ENCODE measurements around the gene FTO. TPM values are rescaled to one million over a fixed set of nuclear protein-coding genes. Genes with fewer than 3 reads are reported as not detected.

FTO gene
- total and polyA plus RNA-seq, 2 of the 13 experiments (the other 11 are each of a cell fraction or from before 2014, with no cell fraction given), result 41.6 to 55.8 TPM

DNA sequence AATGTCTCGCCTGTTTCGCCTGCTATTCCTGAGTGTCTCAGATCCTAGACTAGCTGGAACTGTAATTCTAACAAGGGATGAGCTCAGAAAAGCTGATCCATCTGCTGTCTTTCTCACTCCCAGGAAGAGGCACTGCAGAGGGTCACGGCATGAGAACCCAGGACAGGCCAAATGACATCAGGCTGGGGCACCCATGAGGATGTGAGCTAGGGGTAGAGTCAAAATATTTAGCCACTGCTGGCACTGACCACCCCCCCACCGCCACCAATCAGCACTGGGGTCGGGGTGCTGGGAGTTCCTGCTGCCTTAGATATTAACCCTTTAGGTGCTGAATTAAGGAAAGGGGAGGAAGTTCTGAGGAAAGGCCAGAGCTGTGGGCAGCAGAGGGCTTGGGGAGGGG, 470.2 kb downstream of the FTO start (continued):
- TF ChIP-seq ZSCAN31 (CRISPR knock-in tag; IDR thresholded peaks at IDR 0.05; ENCODE audit: low read depth) (0 out of 2 replicates have a peak, but pooled peaks have one; percentile 42), FOXC1 (CRISPR knock-in tag; IDR thresholded peaks at IDR 0.05; ENCODE audit: borderline replicate concordance) (0 out of 2 replicates have a peak, but pooled peaks have one; percentile 16)

GRCh38 chr16:54174750-54175149, 470.8 kb downstream of the FTO start:
- CTCF ChIA-PET (ENCODE audit: low intra/inter-chr PET ratio, low total read pairs), result no interaction called here
- H4K20me1 ChIP-seq (ENCODE audit: insufficient read depth, low read length), result no peaks in the 10 kb centered on the region
- H3K27me3 ChIP-seq (ENCODE audit: control insufficient read depth in 1 of 2, insufficient read depth in 2 of 2, low read length in 2 of 2), result no peaks in the 10 kb centered on the region
- in situ Hi-C loops (cut with HindIII; ENCODE audit: extremely low pct_ligation_motif_present, low pct_unique_long_range_greater_than_20kb) (loop anchor here (5.0 to 25.0 kb wide), 2 partner anchors 92 to 412 kb away; no protein-coding TSS in a partner anchor), intact Hi-C loops (cut with micrococcal nuclease; ENCODE audit: unreplicated experiment) (loop anchor here (1.0 to 10.0 kb wide), 6 partner anchors 93 to 630 kb away; partner anchors contain the start of gene IRX3)
- ATAC-seq, result peak; percentile 1; the same call in 1 of the 3 replicates
- peak overlapping the region; percentile 97 for H3K27ac ChIP-seq (ENCODE audit: extremely low read length, insufficient read depth, low read length)
- POLR2A ChIA-PET, result interaction anchor here (0.8 to 4.6 kb wide), 14 partner anchors 10 to 672 kb away, joined by 3 to 155 read pairs (median 4); partner anchors contain the start of gene AKTIP
- H3K79me2 ChIP-seq (ENCODE audit: insufficient read depth, low read length), result no peaks in the 10 kb centered on the region
- peaks cover 96% of the 10 kb centered on the region for H3K4me1 ChIP-seq (ENCODE audit: insufficient read depth, low read length)
- FAIRE-seq, result no peak
- no peaks in the 10 kb centered on the region for H3K9me3 ChIP-seq (ENCODE audit: low read length)
- H3K4me3 ChIP-seq (replicated peaks in 1 of 3; ENCODE audit: insufficient read depth in 1 of 3, low read depth in 2 of 3, low read length in 3 of 3), result peak overlapping the region; percentile 29 to 56 (median 40); a peak in 3 of 6 replicates
- DNase-seq (ENCODE audit: low spot score), result peak; percentile 34
- peak overlapping the region; percentile 90 for H3K4me2 ChIP-seq (ENCODE audit: low read depth, low read length)
- H3K36me3 ChIP-seq (replicated peaks in 1 of 2; ENCODE audit: control insufficient read depth in 1 of 2, insufficient read depth in 2 of 2, low read length in 2 of 2), result no peaks in the 10 kb centered on the region
- peak overlapping the region; percentile 79 for H3K9ac ChIP-seq (ENCODE audit: insufficient read depth, low read depth, low read length)
- H2AFZ ChIP-seq (ENCODE audit: low read length), result no peak overlapping the region
- no TSS peak for BruUV-seq (replicated peaks)
- TF ChIP-seq ZFP82 (CRISPR knock-in tag; IDR thresholded peaks at IDR 0.05; ENCODE audit: borderline replicate concordance) (0 out of 2 replicates have a peak, but pooled peaks have one; percentile 63), CHD4 (IDR thresholded peaks at IDR 0.05; ENCODE audit: borderline replicate concordance, low read length) (no peak), DNMT1 (CRISPR knock-in tag; IDR thresholded peaks at IDR 0.05) (no peak), ZFP36L1 (CRISPR knock-in tag; IDR thresholded peaks at IDR 0.05) (no peak), ZNF350 (CRISPR knock-in tag; IDR thresholded peaks at IDR 0.05; ENCODE audit: borderline replicate concordance, low read depth) (peak; percentile 24; the same call in 1 of the 2 replicates), SIN3A (IDR thresholded peaks at IDR 0.05; ENCODE audit: borderline replicate concordance, low read depth, low read length) (no peak), ZNF441 (CRISPR knock-in tag; IDR thresholded peaks at IDR 0.05; ENCODE audit: borderline replicate concordance) (0 out of 2 replicates have a peak, but pooled peaks have one; percentile 2), ZNF430 (CRISPR knock-in tag; IDR thresholded peaks at IDR 0.05) (0 out of 2 replicates have a peak, but pooled peaks have one; percentile 7), YEATS4 (CRISPR knock-in tag; IDR thresholded peaks at IDR 0.05; ENCODE audit: borderline replicate concordance) (no peak), PLRG1 (conservative IDR thresholded peaks at IDR 0.05) (no peak), POLR2AphosphoS5 (IDR thresholded peaks at IDR 0.05; ENCODE audit: low read depth, low read length) (no peak), NAIF1 (CRISPR knock-in tag; IDR thresholded peaks at IDR 0.05; ENCODE audit: borderline replicate concordance) (0 out of 2 replicates have a peak, but pooled peaks have one; percentile 56), ELF3 (CRISPR knock-in tag; IDR thresholded peaks at IDR 0.05) (no peak), ZNF780A (CRISPR knock-in tag; IDR thresholded peaks at IDR 0.05) (no peak), TARDBP (CRISPR knock-in tag; IDR thresholded peaks at IDR 0.05) (peak; percentile 51; the same call in 1 of the 2 replicates), ZNF3 (CRISPR knock-in tag; IDR thresholded peaks at IDR 0.05) (no peak)
- TF ChIP-seq, protein P1, sequence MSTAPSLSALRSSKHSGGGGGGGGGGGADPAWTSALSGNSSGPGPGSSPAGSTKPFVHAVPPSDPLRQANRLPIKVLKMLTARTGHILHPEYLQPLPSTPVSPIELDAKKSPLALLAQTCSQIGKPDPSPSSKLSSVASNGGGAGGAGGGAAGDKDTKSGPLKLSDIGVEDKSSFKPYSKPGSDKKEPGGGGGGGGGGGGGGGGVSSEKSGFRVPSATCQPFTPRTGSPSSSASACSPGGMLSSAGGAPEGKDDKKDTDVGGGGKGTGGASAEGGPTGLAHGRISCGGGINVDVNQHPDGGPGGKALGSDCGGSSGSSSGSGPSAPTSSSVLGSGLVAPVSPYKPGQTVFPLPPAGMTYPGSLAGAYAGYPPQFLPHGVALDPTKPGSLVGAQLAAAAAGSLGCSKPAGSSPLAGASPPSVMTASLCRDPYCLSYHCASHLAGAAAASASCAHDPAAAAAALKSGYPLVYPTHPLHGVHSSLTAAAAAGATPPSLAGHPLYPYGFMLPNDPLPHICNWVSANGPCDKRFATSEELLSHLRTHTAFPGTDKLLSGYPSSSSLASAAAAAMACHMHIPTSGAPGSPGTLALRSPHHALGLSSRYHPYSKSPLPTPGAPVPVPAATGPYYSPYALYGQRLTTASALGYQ (CRISPR knock-in tag; IDR thresholded peaks at IDR 0.05), result no peak
- TF ChIP-seq, protein P2, sequence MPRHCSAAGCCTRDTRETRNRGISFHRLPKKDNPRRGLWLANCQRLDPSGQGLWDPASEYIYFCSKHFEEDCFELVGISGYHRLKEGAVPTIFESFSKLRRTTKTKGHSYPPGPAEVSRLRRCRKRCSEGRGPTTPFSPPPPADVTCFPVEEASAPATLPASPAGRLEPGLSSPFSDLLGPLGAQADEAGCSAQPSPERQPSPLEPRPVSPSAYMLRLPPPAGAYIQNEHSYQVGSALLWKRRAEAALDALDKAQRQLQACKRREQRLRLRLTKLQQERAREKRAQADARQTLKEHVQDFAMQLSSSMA (CRISPR knock-in tag; IDR thresholded peaks at IDR 0.05), result peak; percentile 55; the same call in 1 of the 2 replicates
- TF ChIP-seq, protein P3, sequence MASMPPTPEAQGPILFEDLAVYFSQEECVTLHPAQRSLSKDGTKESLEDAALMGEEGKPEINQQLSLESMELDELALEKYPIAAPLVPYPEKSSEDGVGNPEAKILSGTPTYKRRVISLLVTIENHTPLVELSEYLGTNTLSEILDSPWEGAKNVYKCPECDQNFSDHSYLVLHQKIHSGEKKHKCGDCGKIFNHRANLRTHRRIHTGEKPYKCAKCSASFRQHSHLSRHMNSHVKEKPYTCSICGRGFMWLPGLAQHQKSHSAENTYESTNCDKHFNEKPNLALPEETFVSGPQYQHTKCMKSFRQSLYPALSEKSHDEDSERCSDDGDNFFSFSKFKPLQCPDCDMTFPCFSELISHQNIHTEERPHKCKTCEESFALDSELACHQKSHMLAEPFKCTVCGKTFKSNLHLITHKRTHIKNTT (CRISPR knock-in tag; IDR thresholded peaks at IDR 0.05), result no peak
